Activated CD8-positive, alpha-beta T cell treated with anti-CD3 and anti-CD28 coated beads, Interleukin-2, amount 10 ng/mL, durations not matched to agents 7 days and 5 days (primary cell): Measurements from ENCODE around the gene NFYB. TPM values are rescaled to one million over a fixed set of nuclear protein-coding genes. Genes with fewer than 3 reads are reported as not detected.

Source experiments
- ATAC-seq: fragments of 150-1000 bp; cut with Tn5 transposase; one replicate; pipeline ENCODE4 v1.10.0; 2021; ENCODE audit warnings: moderate library complexity
- CTCF ChIA-PET: fragments of 350-600 bp; sonication (Branson Sonifier 250); formaldehyde crosslinking; loops from one replicate; lab custom pipeline; 2021; ENCODE audit warnings: antibody characterized with exemption; lab: Charles Lee
- POLR2A ChIA-PET: fragments of 350-600 bp; sonication (Branson Sonifier 250); formaldehyde crosslinking; loops from one replicate; lab custom pipeline; 2021; ENCODE audit warnings: antibody characterized with exemption; lab: Charles Lee
- DNase-seq: peaks from one replicate; pipeline ENCODE4 v3.0.0-alpha.2; 2020
- H3K27ac Mint-ChIP-seq: one replicate; pipeline ENCODE4 v1.8.0; 2021; ENCODE audit warnings: mild to moderate bottlenecking, mixed read lengths
- H3K27me3 Mint-ChIP-seq: one replicate; pipeline ENCODE4 v1.8.0; 2021; ENCODE audit warnings: low read depth, mixed read lengths
- H3K36me3 Mint-ChIP-seq: one replicate; pipeline ENCODE4 v1.8.0; 2021; ENCODE audit warnings: low read depth, mixed read lengths
- H3K4me1 Mint-ChIP-seq: one replicate; pipeline ENCODE4 v1.8.0; 2021; ENCODE audit warnings: low read depth, mixed read lengths
- H3K4me3 Mint-ChIP-seq: one replicate; pipeline ENCODE4 v1.8.0; 2021; ENCODE audit warnings: mild to moderate bottlenecking, mixed read lengths
- H3K9me3 Mint-ChIP-seq: one replicate; pipeline ENCODE4 v1.8.0; 2022; ENCODE audit warnings: mixed read lengths; ENCODE audit not compliant: insufficient read depth
- total RNA-seq, 2 experiments: library from RNA; stranded (reverse); gene quantifications; one replicate each; pipeline ENCODE4 v1.2.3, GENCODE V29; 2021

The NFYB gene
- total RNA-seq, 2 experiments from 2014 or later = 25.4 to 29.8 TPM

- ChIA-PET POLR2A (interaction anchor here (0.9 kb wide), 1 partner anchor 11 kb away, joined by 3 read pairs; no protein-coding TSS in a partner anchor), CTCF (interaction anchor here (1.0 to 2.3 kb wide), 5 partner anchors 11 to 30 kb away, joined by 3 to 8 read pairs (median 4); no protein-coding TSS in a partner anchor)
- Mint-ChIP-seq H3K36me3 (peaks cover 29% of the 10 kb centered on the region), H3K4me3 (no peak overlapping the region), H3K9me3 (no peaks in the 10 kb centered on the region), H3K27ac (no peak overlapping the region), H3K27me3 (no peaks in the 10 kb centered on the region), H3K4me1 (peaks cover 6% of the 10 kb centered on the region)
- no peak for ATAC-seq
- DNase-seq = no peak
These were observed 59.0 kb downstream of the NFYB start for GRCh38 chr12:104079024-104079423.

GRCh38 chr12:104073699-104074098 lies 64.3 kb downstream of the NFYB start:
- Mint-ChIP-seq H3K27ac (no peak overlapping the region), H3K36me3 (peaks cover 22% of the 10 kb centered on the region), H3K9me3 (no peaks in the 10 kb centered on the region), H3K4me3 (no peak overlapping the region), H3K27me3 (no peaks in the 10 kb centered on the region), H3K4me1 (peaks cover 2% of the 10 kb centered on the region)
- DNase-seq (no peak), ATAC-seq (no peak)
- CTCF ChIA-PET = interaction anchor here (0.9 kb wide), 1 partner anchor 8 kb away, joined by 3 read pairs; no protein-coding TSS in a partner anchor
- POLR2A ChIA-PET = no interaction called here

DNA sequence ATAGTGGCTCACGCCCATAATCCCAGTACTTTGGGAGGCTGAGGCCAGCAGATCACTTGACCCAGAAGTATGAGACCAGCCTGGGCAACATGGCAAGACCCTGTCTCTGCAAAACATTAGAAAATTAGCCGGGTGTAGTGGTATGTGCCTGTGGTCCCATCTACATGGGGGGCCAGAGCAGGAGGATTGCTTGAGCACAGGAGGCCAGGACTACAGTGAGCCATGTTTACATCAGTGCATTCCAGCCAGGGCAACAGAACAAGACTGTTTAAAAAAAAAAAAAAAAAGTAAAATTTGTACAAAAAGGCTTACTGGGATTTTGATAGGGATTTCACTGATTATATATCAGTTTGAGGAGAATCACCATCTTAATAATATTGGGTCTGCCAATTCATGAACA lies 65.9 kb downstream of the NFYB start:
- POLR2A ChIA-PET = no interaction called here
- no peak for DNase-seq
- CTCF ChIA-PET = no interaction called here
- peaks cover 28% of the 10 kb centered on the region for H3K36me3 Mint-ChIP-seq
- H3K9me3 Mint-ChIP-seq = no peaks in the 10 kb centered on the region
- ATAC-seq = no peak
- H3K4me1 Mint-ChIP-seq = peaks cover 2% of the 10 kb centered on the region
- no peaks in the 10 kb centered on the region for H3K27me3 Mint-ChIP-seq
- no peak overlapping the region for H3K27ac Mint-ChIP-seq
- H3K4me3 Mint-ChIP-seq = no peak overlapping the region

Other genes with a start within 250 kb of the NFYB start
- 100 to 1,000 TPM; 336 to 343 TPM for gene HSP90B1, start 207.8 kb downstream of the NFYB start, total RNA-seq
- gene TDG, start 172.3 kb downstream of the NFYB start, total RNA-seq = 10 to 100 TPM; 33.5 to 37.7 TPM
- not detected for gene GLT8D2, start 88.0 kb downstream of the NFYB start, total RNA-seq
- gene HCFC2, start 73.7 kb downstream of the NFYB start, total RNA-seq = 10 to 100 TPM; 12.0 to 15.3 TPM
- 10 to 100 TPM; 88.7 to 98.5 TPM for gene TXNRD1, start 77.6 kb upstream of the NFYB start, total RNA-seq
- 1 to 10 TPM; 7.2 to 7.8 TPM for gene EID3, start 165.5 kb upstream of the NFYB start, total RNA-seq